Activated naive CD4-positive, alpha-beta T cell treated with anti-CD3 and anti-CD28 coated beads, Interleukin-2, amount 50 U/mL, for 24 hours (primary cell): ENCODE results near the gene FRMD4A.

Experiments used
- H3K27ac Mint-ChIP-seq: one replicate; pipeline ENCODE4 v1.8.0; 2021; ENCODE audit warnings: mild to moderate bottlenecking, mixed read lengths
- H3K27me3 Mint-ChIP-seq: one replicate; pipeline ENCODE4 v1.8.0; 2021; ENCODE audit warnings: mixed read lengths
- H3K36me3 Mint-ChIP-seq: one replicate; pipeline ENCODE4 v1.8.0; 2021; ENCODE audit warnings: mixed read lengths
- H3K4me1 Mint-ChIP-seq: one replicate; pipeline ENCODE4 v1.8.0; 2021; ENCODE audit warnings: mixed read lengths
- H3K4me3 Mint-ChIP-seq: one replicate; pipeline ENCODE4 v1.8.0; 2021; ENCODE audit warnings: mild to moderate bottlenecking, mixed read lengths
- H3K9me3 Mint-ChIP-seq: one replicate; pipeline ENCODE4 v1.8.0; 2021; ENCODE audit warnings: mixed read lengths

FRMD4A gene

DNA sequence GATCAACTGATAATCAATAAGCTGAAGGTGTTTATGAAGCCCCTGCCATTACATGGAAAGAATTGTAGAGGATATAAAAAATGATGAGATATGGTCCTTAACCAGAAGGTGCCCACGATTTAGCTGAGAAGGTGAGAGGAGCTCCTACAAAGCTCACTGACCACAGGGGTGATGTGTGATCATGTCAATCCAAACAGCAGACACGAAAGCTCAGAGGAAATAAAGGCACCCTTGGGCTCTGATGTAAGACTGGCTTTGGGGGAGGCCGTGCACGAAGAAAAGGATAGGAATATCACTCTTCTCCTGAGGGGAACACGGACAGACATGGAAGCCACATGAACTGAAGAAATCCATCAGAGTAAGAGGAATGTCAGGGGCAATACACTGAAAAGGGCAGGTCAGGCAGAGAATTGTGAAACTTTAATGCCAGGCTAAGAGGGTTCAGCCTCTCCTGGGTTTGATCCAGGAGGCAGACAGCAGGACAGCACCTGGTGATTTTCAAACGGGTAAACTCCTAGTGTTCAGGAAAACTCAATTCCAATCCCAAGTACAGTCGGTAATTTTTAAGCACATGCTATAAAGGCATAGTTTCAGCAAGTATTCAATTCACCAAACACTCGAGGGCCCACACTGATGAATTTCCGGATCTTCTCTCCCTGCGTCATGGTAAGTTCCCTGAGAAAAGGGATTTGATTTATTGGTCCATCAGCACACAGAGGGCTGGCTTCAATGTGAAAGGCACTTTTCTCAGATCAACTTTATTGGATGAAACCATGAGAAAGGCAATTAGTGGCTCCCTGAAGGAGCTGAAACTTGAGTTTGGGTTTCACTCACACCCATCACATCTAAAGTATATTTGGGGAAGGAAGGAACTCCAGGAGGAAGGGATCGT, 580.2 kb downstream of the FRMD4A start:
- Mint-ChIP-seq H3K27me3 (no peaks in the 10 kb centered on the region), H3K36me3 (no peaks in the 10 kb centered on the region), H3K4me1 (peaks cover 7% of the 10 kb centered on the region), H3K27ac (no peak overlapping the region), H3K9me3 (no peaks in the 10 kb centered on the region), H3K4me3 (no peak overlapping the region)

DNA sequence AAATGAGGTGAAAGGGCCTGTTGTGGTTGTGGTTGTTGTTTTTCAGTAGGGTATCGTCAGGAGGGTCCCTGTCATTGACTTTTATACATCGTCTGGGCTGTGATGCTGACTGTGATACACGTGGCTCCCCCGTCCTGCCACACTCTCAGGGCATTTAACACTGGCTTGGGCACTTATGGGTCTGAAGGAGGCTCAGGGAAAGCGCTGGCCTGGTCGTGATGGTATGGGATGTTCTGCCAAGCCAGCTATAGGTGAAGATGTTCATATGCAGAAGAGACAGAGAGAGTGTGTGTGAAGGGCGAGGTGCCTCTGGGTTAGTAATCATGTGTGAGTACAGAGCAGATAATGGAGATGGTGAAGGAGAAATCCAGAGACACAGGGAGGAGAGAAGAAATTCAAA, 585.5 kb downstream of the FRMD4A start:
- no peak overlapping the region for H3K27ac Mint-ChIP-seq
- no peaks in the 10 kb centered on the region for H3K36me3 Mint-ChIP-seq
- H3K4me1 Mint-ChIP-seq, result peaks cover 11% of the 10 kb centered on the region
- H3K27me3 Mint-ChIP-seq, result peaks cover 6% of the 10 kb centered on the region
- no peak overlapping the region for H3K4me3 Mint-ChIP-seq
- H3K9me3 Mint-ChIP-seq, result no peaks in the 10 kb centered on the region

- no peak overlapping the region for H3K27ac Mint-ChIP-seq
- no peak overlapping the region for H3K4me3 Mint-ChIP-seq
- H3K36me3 Mint-ChIP-seq, result no peaks in the 10 kb centered on the region
- H3K4me1 Mint-ChIP-seq, result peaks cover 11% of the 10 kb centered on the region
- no peaks in the 10 kb centered on the region for H3K9me3 Mint-ChIP-seq
- H3K27me3 Mint-ChIP-seq, result peaks cover 6% of the 10 kb centered on the region
These were observed 586.8 kb downstream of the FRMD4A start for GRCh38 chr10:13743963-13744362.

DNA sequence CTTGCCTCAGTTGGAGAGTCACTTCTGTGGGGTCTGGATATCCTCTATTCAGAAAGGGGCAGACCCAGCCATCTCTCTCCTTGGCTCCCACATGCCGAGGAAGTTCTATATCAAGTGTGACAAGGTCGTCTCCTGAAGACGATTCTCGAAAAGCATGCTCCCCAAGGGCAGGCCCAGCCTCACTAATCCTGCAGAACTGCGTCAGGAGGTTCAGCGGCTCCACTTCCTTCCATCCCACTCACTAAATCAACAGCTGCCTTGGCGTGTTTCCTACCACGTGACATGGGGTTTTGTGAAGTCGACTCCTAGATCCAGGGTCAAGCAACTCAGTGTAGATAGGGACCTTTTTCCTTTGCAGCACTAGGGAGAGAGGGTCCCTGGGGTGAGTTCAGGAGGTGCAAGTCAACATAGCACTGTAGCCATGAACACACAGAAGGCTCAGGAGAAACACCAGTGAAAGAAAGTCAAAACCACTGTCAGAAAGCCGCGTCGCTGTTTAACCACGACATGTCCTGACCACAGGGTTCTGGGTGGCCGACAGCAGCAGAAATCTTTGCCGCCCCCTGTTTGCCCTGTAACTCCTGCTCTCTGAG, 587.5 kb downstream of the FRMD4A start:
- Mint-ChIP-seq H3K9me3 (no peaks in the 10 kb centered on the region), H3K4me1 (peaks cover 11% of the 10 kb centered on the region), H3K36me3 (no peaks in the 10 kb centered on the region), H3K27me3 (peaks cover 6% of the 10 kb centered on the region), H3K4me3 (no peak overlapping the region), H3K27ac (no peak overlapping the region)

DNA sequence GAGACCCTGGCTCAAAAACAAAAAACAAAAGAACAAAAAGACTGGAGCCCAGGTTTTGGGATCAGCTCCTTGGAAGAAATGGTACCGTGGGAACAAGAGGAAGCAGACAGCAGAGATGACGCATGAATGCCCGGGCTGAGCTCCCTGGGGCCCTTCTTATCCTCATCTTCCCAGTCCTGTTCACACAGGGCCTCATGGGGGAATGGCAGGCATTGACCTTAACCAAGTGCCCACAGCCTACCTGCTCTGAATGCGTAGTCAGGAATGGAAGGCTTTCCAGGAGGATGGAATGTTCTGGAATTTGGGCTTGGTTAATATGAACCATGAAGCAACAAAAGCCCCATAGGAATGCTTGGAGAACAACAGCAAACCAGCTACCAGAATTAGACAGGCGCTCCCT, 589.3 kb downstream of the FRMD4A start:
- Mint-ChIP-seq H3K9me3 (no peaks in the 10 kb centered on the region), H3K36me3 (no peaks in the 10 kb centered on the region), H3K27me3 (peaks cover 6% of the 10 kb centered on the region)

GRCh38 chr10:13740461-13740860, 590.3 kb downstream of the FRMD4A start:
- Mint-ChIP-seq H3K4me1 (peaks cover 4% of the 10 kb centered on the region), H3K36me3 (no peaks in the 10 kb centered on the region), H3K9me3 (no peaks in the 10 kb centered on the region), H3K27ac (no peak overlapping the region), H3K4me3 (no peak overlapping the region), H3K27me3 (peaks cover 6% of the 10 kb centered on the region)

More for the DNA sequence above, 589.3 kb downstream of the FRMD4A start:
- Mint-ChIP-seq H3K4me3 (no peak overlapping the region), H3K4me1 (peaks cover 5% of the 10 kb centered on the region), H3K27ac (no peak overlapping the region)

DNA sequence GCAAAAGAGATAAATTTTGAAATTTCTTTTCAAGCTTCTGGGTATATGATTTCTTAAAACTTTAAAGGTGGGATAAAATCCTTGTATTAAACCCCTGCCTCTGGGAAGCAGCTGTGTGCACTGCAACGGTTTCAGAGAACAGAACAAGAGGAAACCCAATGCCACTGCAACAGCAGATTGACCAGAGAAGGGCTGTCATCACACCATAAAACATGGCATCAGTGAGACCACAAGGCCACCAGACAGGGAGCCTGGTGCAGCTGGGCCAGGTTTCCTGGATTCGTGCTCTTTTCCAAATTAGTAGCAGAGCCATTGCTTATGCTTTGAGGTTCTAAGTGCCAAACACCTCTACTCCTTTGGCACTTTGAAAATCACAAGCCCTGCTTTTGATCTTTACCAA, 591.5 kb downstream of the FRMD4A start:
- no peak overlapping the region for H3K4me3 Mint-ChIP-seq
- H3K9me3 Mint-ChIP-seq, result no peaks in the 10 kb centered on the region
- peaks cover 3% of the 10 kb centered on the region for H3K27me3 Mint-ChIP-seq
- H3K36me3 Mint-ChIP-seq, result no peaks in the 10 kb centered on the region
- H3K27ac Mint-ChIP-seq, result no peak overlapping the region
- peaks cover 4% of the 10 kb centered on the region for H3K4me1 Mint-ChIP-seq

GRCh38 chr10:13736506-13736905, 594.2 kb downstream of the FRMD4A start:
- no peaks in the 10 kb centered on the region for H3K27me3 Mint-ChIP-seq
- H3K36me3 Mint-ChIP-seq, result no peaks in the 10 kb centered on the region
- no peak overlapping the region for H3K4me3 Mint-ChIP-seq
- H3K9me3 Mint-ChIP-seq, result no peaks in the 10 kb centered on the region
- H3K4me1 Mint-ChIP-seq, result no peaks in the 10 kb centered on the region
- no peak overlapping the region for H3K27ac Mint-ChIP-seq

DNA sequence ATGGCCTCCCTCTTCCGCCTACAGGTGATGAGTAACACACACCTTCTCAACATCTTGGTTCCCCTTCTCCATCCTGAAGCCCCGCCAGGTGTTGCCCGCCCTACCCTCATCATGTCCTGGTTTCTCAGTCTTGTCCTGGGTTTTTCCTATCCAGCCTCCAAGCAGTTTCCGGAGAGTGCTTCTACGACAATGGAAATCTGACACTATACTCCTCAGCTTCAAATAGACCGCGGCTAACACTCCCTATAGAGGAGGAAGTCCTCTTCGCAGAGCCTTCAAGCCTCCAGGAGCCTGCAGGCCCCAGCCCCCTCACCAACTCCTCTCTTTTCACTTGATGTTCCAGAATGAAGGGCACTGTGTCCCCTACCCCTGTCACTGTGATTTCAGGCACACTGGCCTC, 596.6 kb downstream of the FRMD4A start:
- H3K9me3 Mint-ChIP-seq, result no peaks in the 10 kb centered on the region
- H3K4me3 Mint-ChIP-seq, result no peak overlapping the region
- no peak overlapping the region for H3K27ac Mint-ChIP-seq
- no peaks in the 10 kb centered on the region for H3K36me3 Mint-ChIP-seq
- H3K4me1 Mint-ChIP-seq, result no peaks in the 10 kb centered on the region
- no peaks in the 10 kb centered on the region for H3K27me3 Mint-ChIP-seq

DNA sequence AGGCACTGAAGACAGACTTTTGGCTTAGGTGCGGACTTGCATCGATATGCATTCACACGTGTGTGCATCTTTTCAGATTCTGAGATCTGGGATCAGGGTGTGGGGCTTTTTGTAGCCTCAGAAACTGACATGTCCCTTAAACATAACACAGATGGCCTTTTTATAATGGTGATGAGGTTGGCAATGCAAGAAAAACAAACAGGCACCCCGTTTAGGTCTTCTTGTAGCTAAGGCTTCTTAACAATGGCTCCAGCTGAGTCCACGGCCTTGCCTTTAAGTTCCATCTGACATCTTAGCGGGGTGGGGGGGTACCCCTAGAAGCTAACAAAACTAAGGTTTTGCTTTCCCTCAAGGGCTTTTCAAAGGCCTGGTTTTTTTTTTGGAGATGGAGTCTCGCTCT, 597.7 kb downstream of the FRMD4A start:
- H3K36me3 Mint-ChIP-seq, result no peaks in the 10 kb centered on the region
- H3K27ac Mint-ChIP-seq, result no peak overlapping the region
- no peak overlapping the region for H3K4me3 Mint-ChIP-seq
- no peaks in the 10 kb centered on the region for H3K27me3 Mint-ChIP-seq
- no peaks in the 10 kb centered on the region for H3K9me3 Mint-ChIP-seq
- no peaks in the 10 kb centered on the region for H3K4me1 Mint-ChIP-seq

DNA sequence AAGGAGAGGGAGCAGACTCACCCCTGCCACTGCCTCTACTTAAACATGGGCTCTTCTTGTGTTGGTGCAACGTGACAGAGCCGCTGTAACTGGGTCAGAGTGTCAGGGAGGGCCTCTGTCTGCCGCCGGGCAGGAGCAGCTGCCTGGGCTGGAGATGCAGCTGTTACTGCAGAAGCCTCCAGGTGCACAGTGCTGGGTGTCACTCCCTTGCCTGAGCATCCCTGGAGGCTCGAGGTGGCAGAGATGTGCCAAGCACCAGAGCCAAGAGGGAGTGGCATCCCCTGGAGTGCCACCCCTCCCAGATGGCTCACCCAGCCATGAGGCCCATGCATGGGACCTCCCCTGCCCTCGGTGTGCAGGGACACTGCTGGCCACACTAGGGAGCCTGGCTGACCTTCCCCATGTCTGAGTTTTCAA, 598.3 kb downstream of the FRMD4A start:
- no peaks in the 10 kb centered on the region for H3K27me3 Mint-ChIP-seq
- H3K4me1 Mint-ChIP-seq, result no peaks in the 10 kb centered on the region
- no peak overlapping the region for H3K4me3 Mint-ChIP-seq
- H3K27ac Mint-ChIP-seq, result no peak overlapping the region
- H3K36me3 Mint-ChIP-seq, result no peaks in the 10 kb centered on the region
- H3K9me3 Mint-ChIP-seq, result no peaks in the 10 kb centered on the region

GRCh38 chr10:13731799-13732198, 598.9 kb downstream of the FRMD4A start:
- no peak overlapping the region for H3K27ac Mint-ChIP-seq
- no peaks in the 10 kb centered on the region for H3K27me3 Mint-ChIP-seq
- H3K9me3 Mint-ChIP-seq, result no peaks in the 10 kb centered on the region
- no peak overlapping the region for H3K4me3 Mint-ChIP-seq
- no peaks in the 10 kb centered on the region for H3K36me3 Mint-ChIP-seq
- H3K4me1 Mint-ChIP-seq, result no peaks in the 10 kb centered on the region

GRCh38 chr10:13730956-13731355, 599.8 kb downstream of the FRMD4A start:
- no peaks in the 10 kb centered on the region for H3K36me3 Mint-ChIP-seq
- H3K4me3 Mint-ChIP-seq, result no peak overlapping the region
- no peaks in the 10 kb centered on the region for H3K4me1 Mint-ChIP-seq
- no peaks in the 10 kb centered on the region for H3K27me3 Mint-ChIP-seq
- no peaks in the 10 kb centered on the region for H3K9me3 Mint-ChIP-seq
- no peak overlapping the region for H3K27ac Mint-ChIP-seq

DNA sequence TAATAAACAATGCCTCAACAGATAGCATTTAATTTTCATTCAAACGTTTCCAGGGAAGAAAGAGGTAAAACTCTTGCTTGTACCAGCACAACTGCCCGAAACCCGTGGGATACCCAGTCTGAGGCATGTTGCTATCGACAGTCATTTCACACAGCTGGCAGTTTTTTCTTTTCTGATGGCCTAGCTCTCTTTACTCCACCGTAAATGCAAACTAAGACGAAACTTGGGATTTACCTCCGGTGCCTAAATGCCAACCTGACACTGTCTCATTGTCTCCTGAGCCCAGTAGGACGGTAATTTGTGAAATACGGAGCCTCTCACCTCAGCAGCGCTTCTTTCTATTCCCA, 600.4 kb downstream of the FRMD4A start:
- no peak overlapping the region for H3K4me3 Mint-ChIP-seq
- no peaks in the 10 kb centered on the region for H3K27me3 Mint-ChIP-seq
- no peaks in the 10 kb centered on the region for H3K4me1 Mint-ChIP-seq
- no peaks in the 10 kb centered on the region for H3K9me3 Mint-ChIP-seq
- H3K36me3 Mint-ChIP-seq, result no peaks in the 10 kb centered on the region
- no peak overlapping the region for H3K27ac Mint-ChIP-seq

DNA sequence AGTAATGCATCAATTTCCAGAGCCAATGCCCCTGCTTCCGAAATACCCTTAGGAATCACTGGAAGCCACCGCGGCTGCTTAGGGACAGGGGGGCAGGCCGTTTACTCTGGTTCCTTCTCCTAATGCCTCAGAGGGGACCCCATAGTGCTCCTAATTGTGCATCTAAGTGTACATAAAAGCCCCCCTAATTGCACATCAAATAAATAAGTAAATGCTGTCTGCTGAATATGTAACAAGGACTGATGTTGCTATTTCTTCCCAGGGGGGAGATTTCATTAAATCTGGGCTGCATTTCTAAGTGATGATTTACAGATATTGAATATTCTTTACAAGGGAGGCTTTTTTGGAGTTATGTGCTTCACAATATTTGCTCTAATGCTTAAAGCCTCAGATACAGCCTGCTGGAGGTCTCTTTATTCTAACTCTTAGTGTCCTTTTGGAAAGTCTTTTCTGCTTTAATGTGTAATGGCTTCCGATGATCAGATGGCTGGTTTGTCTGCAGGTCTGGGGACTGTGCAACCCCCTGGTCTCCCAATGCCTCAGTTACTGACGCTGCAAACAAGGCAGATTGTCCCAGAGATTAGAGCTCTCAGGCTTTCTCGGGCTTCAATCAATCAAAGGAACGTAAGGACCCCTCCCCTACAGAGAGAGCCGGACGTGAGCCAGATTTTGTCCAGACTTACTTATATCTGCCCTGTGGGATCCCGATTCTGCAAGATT, 601.0 kb downstream of the FRMD4A start:
- H3K36me3 Mint-ChIP-seq, result no peaks in the 10 kb centered on the region
- no peak overlapping the region for H3K27ac Mint-ChIP-seq
- no peak overlapping the region for H3K4me3 Mint-ChIP-seq
- H3K9me3 Mint-ChIP-seq, result no peaks in the 10 kb centered on the region
- H3K27me3 Mint-ChIP-seq, result no peaks in the 10 kb centered on the region
- H3K4me1 Mint-ChIP-seq, result no peaks in the 10 kb centered on the region

DNA sequence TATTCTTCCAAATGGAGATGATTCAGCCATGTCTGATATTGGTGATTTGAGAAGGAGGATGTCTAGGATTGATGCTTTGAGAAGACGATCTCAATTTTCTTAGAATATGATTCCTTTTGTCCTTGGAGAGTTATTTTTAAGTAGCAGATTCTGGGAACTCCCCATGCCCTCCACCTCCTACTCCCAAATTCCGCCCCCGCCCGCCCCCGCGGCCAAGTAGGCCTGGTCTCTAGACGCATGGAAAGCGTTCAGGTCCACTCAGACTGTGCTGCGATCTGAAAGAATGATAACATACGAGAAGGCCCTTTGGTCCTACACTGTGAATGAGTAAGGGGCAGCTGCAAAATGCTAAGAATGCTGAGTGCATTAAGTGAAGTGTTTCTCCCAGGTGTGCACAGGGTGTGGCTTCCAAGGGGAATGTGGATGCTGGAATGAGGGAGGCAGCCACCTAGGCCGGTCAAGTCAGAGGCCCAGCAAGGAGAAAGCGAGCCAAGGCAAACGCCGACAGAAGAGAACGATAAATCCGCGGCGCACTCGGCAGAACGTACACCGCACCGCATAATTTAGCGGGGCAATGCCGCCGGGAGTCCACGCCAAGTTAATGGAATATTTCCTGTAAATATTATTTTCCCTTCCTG, 601.7 kb downstream of the FRMD4A start:
- Mint-ChIP-seq H3K36me3 (no peaks in the 10 kb centered on the region), H3K27me3 (no peaks in the 10 kb centered on the region), H3K4me3 (no peak overlapping the region), H3K27ac (no peak overlapping the region), H3K4me1 (no peaks in the 10 kb centered on the region), H3K9me3 (no peaks in the 10 kb centered on the region)
